SK-N-MC (cell line): ENCODE results near the gene CNPY2.

Experiments used
- EZH2 ChIP-seq: fragments of 200-600 bp; sonication (generic); IDR thresholded peaks from one replicate; pipeline ENCODE4 v1.6.1; 2017; ENCODE audit warnings: antibody characterized with exemption
- FOXP2 ChIP-seq: optimal IDR thresholded peaks from 2 replicates; pipeline ENCODE3; 2011; ENCODE audit warnings: mild to moderate bottlenecking, moderate library complexity; ENCODE audit not compliant: insufficient read depth; ENCODE audit errors: extremely low read length, control extremely low read depth
- POLR2AphosphoS5 ChIP-seq: IDR thresholded peaks from 2 replicates; pipeline ENCODE4 v1.6.1; 2012; ENCODE audit warnings: mild to moderate bottlenecking, low read depth, low read length, borderline replicate concordance

DNA sequence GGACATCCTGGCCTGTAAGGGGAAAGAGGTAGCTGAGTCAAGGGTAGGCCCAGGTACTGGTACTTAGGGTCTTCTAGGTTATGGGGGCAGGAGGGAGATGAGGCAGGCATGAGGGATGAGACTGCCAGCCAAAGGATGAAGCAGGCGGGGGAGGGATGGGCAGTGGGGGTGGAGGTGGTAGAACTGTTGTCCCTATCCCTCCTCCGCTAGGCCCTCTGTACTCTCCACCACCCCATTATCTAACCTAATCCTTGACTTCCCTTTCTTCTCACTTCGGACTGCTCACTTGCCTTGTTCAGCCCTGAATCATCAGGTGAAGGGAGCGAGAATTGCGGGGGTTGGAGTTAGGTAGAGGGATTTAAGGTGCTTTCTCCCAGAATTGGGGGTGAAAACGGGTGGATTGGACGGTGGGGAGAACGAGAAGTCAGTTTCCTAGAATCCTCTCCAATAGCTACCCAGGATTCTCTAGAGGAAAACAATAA lies 17.4 kb upstream of the CNPY2 start:
- TF ChIP-seq POLR2AphosphoS5, result no peak
- no peak for TF ChIP-seq EZH2
- TF ChIP-seq FOXP2, result no peak
